GM23338 (cell line): ENCODE measurements around the gene MMD. TPM values are rescaled to one million over a fixed set of nuclear protein-coding genes. Genes with fewer than 3 reads are reported as not detected.

Experiments used
- ATAC-seq: fragments of 200-7000 bp; cut with Tn5 transposase; 3 replicates; pipeline ENCODE4 v1.9.1; 2020
- DNase-seq: peaks from one replicate; pipeline ENCODE4 v3.0.0-alpha.2; 2015; ENCODE audit warnings: low spot score
- H2AFZ ChIP-seq: fragments of 200-600 bp; sonication (generic); 2 replicates; pipeline ENCODE4 v1.8.0; 2016; ENCODE audit warnings: antibody characterized with exemption, mild to moderate bottlenecking, moderate library complexity
- H3F3A ChIP-seq: fragments of 200-600 bp; sonication (generic); replicated peaks from 2 replicates; pipeline ENCODE4 v1.8.0; 2017; ENCODE audit warnings: antibody characterized with exemption, mixed run types, low read depth
- H3K27ac ChIP-seq: fragments of 200-600 bp; sonication (generic); 2 replicates; pipeline ENCODE4 v1.6.1; 2016; ENCODE audit warnings: low read depth
- H3K27me3 ChIP-seq: fragments of 200-600 bp; sonication (generic); 2 replicates; pipeline ENCODE4 v1.8.0; 2016; ENCODE audit warnings: mild to moderate bottlenecking, mixed run types, moderate library complexity; ENCODE audit not compliant: insufficient read depth
- H3K36me3 ChIP-seq: fragments of 200-600 bp; sonication (generic); 2 replicates; pipeline ENCODE4 v1.8.0; 2016; ENCODE audit warnings: mild to moderate bottlenecking; ENCODE audit not compliant: insufficient read depth
- H3K4me1 ChIP-seq: fragments of 200-600 bp; sonication (generic); 2 replicates; pipeline ENCODE4 v1.8.0; 2016; ENCODE audit warnings: mild to moderate bottlenecking, moderate library complexity; ENCODE audit not compliant: insufficient read depth
- H3K4me2 ChIP-seq: fragments of 200-600 bp; sonication (generic); 2 replicates; pipeline ENCODE4 v1.7.1; 2017; ENCODE audit warnings: mixed run types
- H3K4me3 ChIP-seq: fragments of 200-600 bp; sonication (generic); 2 replicates; pipeline ENCODE4 v1.6.1; 2016; ENCODE audit warnings: mixed run types
- H3K79me2 ChIP-seq: fragments of 200-600 bp; sonication (generic); replicated peaks from 2 replicates; pipeline ENCODE4 v1.8.0; 2017; ENCODE audit warnings: mild to moderate bottlenecking; ENCODE audit not compliant: insufficient read depth
- H3K9me2 ChIP-seq: fragments of 200-600 bp; sonication (generic); 2 replicates; pipeline ENCODE4 v1.8.0; 2017; ENCODE audit not compliant: insufficient read depth
- H4K20me1 ChIP-seq: fragments of 200-600 bp; sonication (generic); replicated peaks from 2 replicates; pipeline ENCODE4 v1.8.0; 2017; ENCODE audit warnings: mild to moderate bottlenecking; ENCODE audit not compliant: insufficient read depth
- H3K27ac Mint-ChIP-seq: 2 replicates; pipeline ENCODE4 v1.8.0; 2020; ENCODE audit warnings: inconsistent platforms, mild to moderate bottlenecking, moderate library complexity, mixed read lengths
- H3K27me3 Mint-ChIP-seq: 3 replicates; pipeline ENCODE4 v1.8.0; 2022; ENCODE audit warnings: low read depth, mild to moderate bottlenecking, moderate library complexity, mixed read lengths, inconsistent platforms; ENCODE audit not compliant: insufficient read depth, poor library complexity
- H3K36me3 Mint-ChIP-seq: 3 replicates; pipeline ENCODE4 v1.8.0; 2021; ENCODE audit warnings: low read depth, mild to moderate bottlenecking, inconsistent platforms, moderate library complexity, mixed read lengths
- H3K4me1 Mint-ChIP-seq: 3 replicates; pipeline ENCODE4 v1.8.0; 2020; ENCODE audit warnings: mild to moderate bottlenecking, inconsistent platforms, mixed read lengths
- H3K4me3 Mint-ChIP-seq: 3 replicates; pipeline ENCODE4 v1.8.0; 2021; ENCODE audit warnings: moderate library complexity, mild to moderate bottlenecking, inconsistent platforms, mixed read lengths
- H3K9me3 Mint-ChIP-seq: 3 replicates; pipeline ENCODE4 v1.8.0; 2020; ENCODE audit warnings: moderate library complexity, mild to moderate bottlenecking, inconsistent platforms, mixed read lengths
- CREB1 ChIP-seq: fragments of 250-450 bp; sonication (Bioruptor Pico); IDR thresholded peaks from 2 replicates; pipeline ENCODE4 v1.5.0; 2020; ENCODE audit warnings: low read depth, mild to moderate bottlenecking, moderate library complexity
- EZH2 ChIP-seq: fragments of 200-600 bp; sonication (generic); IDR thresholded peaks from one replicate; pipeline ENCODE4 v1.8.0; 2017; ENCODE audit warnings: antibody characterized with exemption, mild to moderate bottlenecking, low read depth; ENCODE audit not compliant: unreplicated experiment
- EZH2phosphoT487 ChIP-seq: fragments of 200-600 bp; sonication (generic); IDR thresholded peaks from one replicate; pipeline ENCODE4 v1.8.1; 2018; ENCODE audit warnings: antibody characterized with exemption; ENCODE audit not compliant: unreplicated experiment
- JUNB ChIP-seq: IDR thresholded peaks from one replicate; pipeline ENCODE4 v1.6.1; 2016; ENCODE audit warnings: antibody characterized with exemption; ENCODE audit not compliant: unreplicated experiment
- NANOG ChIP-seq: IDR thresholded peaks from 2 replicates; pipeline ENCODE4 v1.6.1; 2016; ENCODE audit warnings: antibody characterized with exemption, borderline replicate concordance
- POLR2AphosphoS5 ChIP-seq: IDR thresholded peaks from 2 replicates; pipeline ENCODE4 v1.6.1; 2016; ENCODE audit warnings: antibody characterized with exemption, low read depth
- STAT1 ChIP-seq: IDR thresholded peaks from one replicate; pipeline ENCODE4 v1.6.1; 2016; ENCODE audit warnings: antibody characterized with exemption; ENCODE audit not compliant: unreplicated experiment
- ZNF114 ChIP-seq: fragments of 250-450 bp; sonication (Bioruptor Pico); IDR thresholded peaks from 2 replicates; pipeline ENCODE4 v1.5.0; 2020; ENCODE audit warnings: mild to moderate bottlenecking, moderate library complexity
- ZNF331 ChIP-seq: fragments of 250-450 bp; sonication (Bioruptor Pico); IDR thresholded peaks from 2 replicates; pipeline ENCODE4 v1.5.0; 2020; ENCODE audit warnings: low read depth, mild to moderate bottlenecking, moderate library complexity
- polyA plus RNA-seq: library from polyadenylated mRNA; unstranded; fragments of >200 nt; fragmentation: Nextera tagmentation; extraction: Ambion mirVana; gene quantifications from 2 replicates; pipeline ENCODE4 v1.2.1, GENCODE V29; 2016
- total RNA-seq: library from RNA; depleted of rRNA; stranded (reverse); fragments of >200 nt; shearing (Covaris generic); gene quantifications from 2 replicates; pipeline ENCODE4 v1.2.3, GENCODE V29; 2014
- TF ChIP-seq, protein P1 (sequence below), 2 experiments: fragments of 200-600 bp in 1 of 2; sonication (generic) in 1 of 2; conservative IDR thresholded peaks; 2 replicates each; pipeline versions ENCODE4 v1.5.1 to v1.6.1; 2016 to 2017; ENCODE audit warnings: antibody characterized with exemption in 2 of 2, low read depth in 2 of 2, mild to moderate bottlenecking in 2 of 2, moderate library complexity in 1 of 2
- TF ChIP-seq, protein P2 (sequence below): IDR thresholded peaks from 2 replicates; pipeline ENCODE4 v1.6.1; 2016; ENCODE audit warnings: antibody characterized with exemption
- TF ChIP-seq, protein P3 (sequence below): IDR thresholded peaks from one replicate; pipeline ENCODE4 v1.6.1; 2018; ENCODE audit warnings: antibody characterized with exemption; ENCODE audit not compliant: unreplicated experiment

MMD gene
- total and polyA plus RNA-seq, 2 experiments from 2014 or later = 46.4 to 47.0 TPM

DNA sequence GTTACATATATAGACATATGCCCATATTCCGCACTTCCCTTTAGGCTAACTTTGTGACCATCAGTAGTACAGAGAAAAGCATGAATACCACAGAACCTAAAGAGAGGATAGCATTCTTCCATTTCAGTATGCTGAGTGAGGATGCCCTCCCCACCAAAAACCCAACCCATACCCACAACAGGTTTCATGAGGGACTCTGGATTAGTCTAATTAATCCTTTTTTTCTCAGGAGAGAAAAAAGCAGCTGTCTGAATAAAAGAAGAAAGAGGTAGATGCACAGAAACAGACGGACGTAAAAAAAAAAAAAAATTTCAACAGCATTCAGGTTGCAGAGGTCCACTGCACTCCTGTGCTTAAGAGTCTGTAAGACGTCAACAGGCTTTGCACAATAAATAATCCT is 6.7 kb downstream of the MMD start (continued):
- TF ChIP-seq, protein P1, sequence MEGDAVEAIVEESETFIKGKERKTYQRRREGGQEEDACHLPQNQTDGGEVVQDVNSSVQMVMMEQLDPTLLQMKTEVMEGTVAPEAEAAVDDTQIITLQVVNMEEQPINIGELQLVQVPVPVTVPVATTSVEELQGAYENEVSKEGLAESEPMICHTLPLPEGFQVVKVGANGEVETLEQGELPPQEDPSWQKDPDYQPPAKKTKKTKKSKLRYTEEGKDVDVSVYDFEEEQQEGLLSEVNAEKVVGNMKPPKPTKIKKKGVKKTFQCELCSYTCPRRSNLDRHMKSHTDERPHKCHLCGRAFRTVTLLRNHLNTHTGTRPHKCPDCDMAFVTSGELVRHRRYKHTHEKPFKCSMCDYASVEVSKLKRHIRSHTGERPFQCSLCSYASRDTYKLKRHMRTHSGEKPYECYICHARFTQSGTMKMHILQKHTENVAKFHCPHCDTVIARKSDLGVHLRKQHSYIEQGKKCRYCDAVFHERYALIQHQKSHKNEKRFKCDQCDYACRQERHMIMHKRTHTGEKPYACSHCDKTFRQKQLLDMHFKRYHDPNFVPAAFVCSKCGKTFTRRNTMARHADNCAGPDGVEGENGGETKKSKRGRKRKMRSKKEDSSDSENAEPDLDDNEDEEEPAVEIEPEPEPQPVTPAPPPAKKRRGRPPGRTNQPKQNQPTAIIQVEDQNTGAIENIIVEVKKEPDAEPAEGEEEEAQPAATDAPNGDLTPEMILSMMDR (conservative IDR thresholded peaks at IDR 0.05; ENCODE audit: low read depth in 2 of 2) = no peak

DNA sequence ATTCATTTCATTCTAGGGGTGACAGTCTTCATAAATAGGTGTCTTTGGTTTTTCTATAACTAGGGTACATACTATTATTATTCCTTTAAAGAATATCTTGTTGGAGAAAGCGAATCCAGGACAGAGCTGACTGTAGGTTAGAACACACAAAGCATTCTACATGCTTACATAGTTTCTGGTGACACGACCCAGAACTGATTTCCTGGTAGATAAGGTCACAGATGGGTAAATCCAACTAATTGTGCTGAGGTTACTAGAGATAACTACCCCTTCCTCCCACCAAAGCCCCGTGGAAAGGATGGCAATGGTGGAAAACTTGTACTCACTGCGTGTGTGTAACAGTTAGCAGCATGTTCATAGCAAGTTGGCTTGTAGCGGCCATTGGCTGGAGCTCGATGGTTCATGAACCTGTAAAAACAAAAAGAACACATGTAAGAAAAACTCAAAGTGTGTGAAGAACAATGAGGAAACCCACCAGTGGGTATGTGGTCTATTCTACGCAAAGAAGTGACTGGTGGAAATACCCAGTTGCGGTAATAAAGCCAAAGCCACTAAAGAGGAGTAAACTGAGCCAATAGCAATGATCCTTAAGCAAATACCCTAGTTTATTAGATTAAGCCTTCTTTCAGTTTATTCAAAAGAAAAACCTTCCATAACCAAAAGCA is 7.7 kb downstream of the MMD start:
- Histone ChIP-seq H3K4me3 (no peak overlapping the region), H3K27me3 (no peaks in the 10 kb centered on the region), H3K36me3 (peaks cover 25% of the 10 kb centered on the region), H3K4me2 (no peak overlapping the region), H3K9me2 (no peaks in the 10 kb centered on the region), H2AFZ (no peak overlapping the region), H3K79me2 (peaks cover 50% of the 10 kb centered on the region), H3K27ac (no peak overlapping the region), H3K4me1 (no peaks in the 10 kb centered on the region), H3F3A (no peaks in the 10 kb centered on the region), H4K20me1 (peaks cover 20% of the 10 kb centered on the region)
- DNase-seq (no peak), ATAC-seq (no peak)
- H3K27ac Mint-ChIP-seq = no peak overlapping the region
- peaks cover 49% of the 10 kb centered on the region for H3K36me3 Mint-ChIP-seq
- H3K4me1 Mint-ChIP-seq = peaks cover 6% of the 10 kb centered on the region; the same call in 2 of the 3 replicates
- H3K9me3 Mint-ChIP-seq = no peaks in the 10 kb centered on the region
- no peaks in the 10 kb centered on the region for H3K27me3 Mint-ChIP-seq
- H3K4me3 Mint-ChIP-seq = no peak overlapping the region
- TF ChIP-seq, protein P2, sequence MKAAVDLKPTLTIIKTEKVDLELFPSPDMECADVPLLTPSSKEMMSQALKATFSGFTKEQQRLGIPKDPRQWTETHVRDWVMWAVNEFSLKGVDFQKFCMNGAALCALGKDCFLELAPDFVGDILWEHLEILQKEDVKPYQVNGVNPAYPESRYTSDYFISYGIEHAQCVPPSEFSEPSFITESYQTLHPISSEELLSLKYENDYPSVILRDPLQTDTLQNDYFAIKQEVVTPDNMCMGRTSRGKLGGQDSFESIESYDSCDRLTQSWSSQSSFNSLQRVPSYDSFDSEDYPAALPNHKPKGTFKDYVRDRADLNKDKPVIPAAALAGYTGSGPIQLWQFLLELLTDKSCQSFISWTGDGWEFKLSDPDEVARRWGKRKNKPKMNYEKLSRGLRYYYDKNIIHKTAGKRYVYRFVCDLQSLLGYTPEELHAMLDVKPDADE = no peak
- TF ChIP-seq ZNF331 (CRISPR knock-in tag) (no peak), EZH2 (no peak), ZNF114 (CRISPR knock-in tag) (no peak), EZH2phosphoT487 (no peak), POLR2AphosphoS5 (no peak), STAT1 (no peak), CREB1 (CRISPR knock-in tag) (no peak), NANOG (no peak), JUNB (no peak)
- TF ChIP-seq, protein P1 (conservative IDR thresholded peaks at IDR 0.05; ENCODE audit: low read depth in 2 of 2) = no peak
- TF ChIP-seq, protein P3, sequence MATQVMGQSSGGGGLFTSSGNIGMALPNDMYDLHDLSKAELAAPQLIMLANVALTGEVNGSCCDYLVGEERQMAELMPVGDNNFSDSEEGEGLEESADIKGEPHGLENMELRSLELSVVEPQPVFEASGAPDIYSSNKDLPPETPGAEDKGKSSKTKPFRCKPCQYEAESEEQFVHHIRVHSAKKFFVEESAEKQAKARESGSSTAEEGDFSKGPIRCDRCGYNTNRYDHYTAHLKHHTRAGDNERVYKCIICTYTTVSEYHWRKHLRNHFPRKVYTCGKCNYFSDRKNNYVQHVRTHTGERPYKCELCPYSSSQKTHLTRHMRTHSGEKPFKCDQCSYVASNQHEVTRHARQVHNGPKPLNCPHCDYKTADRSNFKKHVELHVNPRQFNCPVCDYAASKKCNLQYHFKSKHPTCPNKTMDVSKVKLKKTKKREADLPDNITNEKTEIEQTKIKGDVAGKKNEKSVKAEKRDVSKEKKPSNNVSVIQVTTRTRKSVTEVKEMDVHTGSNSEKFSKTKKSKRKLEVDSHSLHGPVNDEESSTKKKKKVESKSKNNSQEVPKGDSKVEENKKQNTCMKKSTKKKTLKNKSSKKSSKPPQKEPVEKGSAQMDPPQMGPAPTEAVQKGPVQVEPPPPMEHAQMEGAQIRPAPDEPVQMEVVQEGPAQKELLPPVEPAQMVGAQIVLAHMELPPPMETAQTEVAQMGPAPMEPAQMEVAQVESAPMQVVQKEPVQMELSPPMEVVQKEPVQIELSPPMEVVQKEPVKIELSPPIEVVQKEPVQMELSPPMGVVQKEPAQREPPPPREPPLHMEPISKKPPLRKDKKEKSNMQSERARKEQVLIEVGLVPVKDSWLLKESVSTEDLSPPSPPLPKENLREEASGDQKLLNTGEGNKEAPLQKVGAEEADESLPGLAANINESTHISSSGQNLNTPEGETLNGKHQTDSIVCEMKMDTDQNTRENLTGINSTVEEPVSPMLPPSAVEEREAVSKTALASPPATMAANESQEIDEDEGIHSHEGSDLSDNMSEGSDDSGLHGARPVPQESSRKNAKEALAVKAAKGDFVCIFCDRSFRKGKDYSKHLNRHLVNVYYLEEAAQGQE = no peak
